ENCODE results near the gene CHGA. TPM values are rescaled to one million over a fixed set of nuclear protein-coding genes. Genes with fewer than 3 reads are reported as not detected.

Gene CHGA
- total RNA-seq, 6 experiments from 2014 or later, result not detected

- Mint-ChIP-seq H3K27me3 (ENCODE audit: insufficient read depth) (peaks cover 5% of the 10 kb centered on the region), H3K4me1 (ENCODE audit: low read depth) (peaks cover 8% of the 10 kb centered on the region), H3K27ac (no peak overlapping the region)
Observed at GRCh38 chr14:92934196-92935085, 11.5 kb downstream of the CHGA start.

GRCh38 chr14:92935446-92935845 lies 12.5 kb downstream of the CHGA start:
- Mint-ChIP-seq H3K4me3 (no peak overlapping the region), H3K9me3 (no peaks in the 10 kb centered on the region)
- TF ChIP-seq CTCF (IDR thresholded peaks at IDR 0.05), result no peak

More at GRCh38 chr14:92934196-92935085, 11.5 kb downstream of the CHGA start:
- DNase-seq, result no peak
- H3K4me3 Mint-ChIP-seq, result no peak overlapping the region
- H3K9me3 Mint-ChIP-seq, result no peaks in the 10 kb centered on the region
- no peaks in the 10 kb centered on the region for H3K36me3 Mint-ChIP-seq (ENCODE audit: low read depth)
- no peak for TF ChIP-seq CTCF (IDR thresholded peaks at IDR 0.05)

GRCh38 chr14:92936085-92936484 lies 13.1 kb downstream of the CHGA start:
- Mint-ChIP-seq H3K36me3 (ENCODE audit: low read depth) (no peaks in the 10 kb centered on the region), H3K4me3 (no peak overlapping the region), H3K27ac (no peak overlapping the region), H3K27me3 (ENCODE audit: insufficient read depth) (peaks cover 5% of the 10 kb centered on the region), H3K9me3 (no peaks in the 10 kb centered on the region), H3K4me1 (ENCODE audit: low read depth) (peaks cover 3% of the 10 kb centered on the region)
- no peak for TF ChIP-seq CTCF (IDR thresholded peaks at IDR 0.05)
- DNase-seq, result no peak

More at GRCh38 chr14:92935446-92935845, 12.5 kb downstream of the CHGA start:
- no peak overlapping the region for H3K27ac Mint-ChIP-seq
- no peak for DNase-seq
- H3K36me3 Mint-ChIP-seq (ENCODE audit: low read depth), result no peaks in the 10 kb centered on the region
- peaks cover 8% of the 10 kb centered on the region for H3K4me1 Mint-ChIP-seq (ENCODE audit: low read depth)
- H3K27me3 Mint-ChIP-seq (ENCODE audit: insufficient read depth), result peaks cover 5% of the 10 kb centered on the region

GRCh38 chr14:92937051-92937937 lies 14.3 kb downstream of the CHGA start:
- Mint-ChIP-seq H3K36me3 (ENCODE audit: low read depth) (no peaks in the 10 kb centered on the region), H3K27me3 (ENCODE audit: insufficient read depth) (peaks cover 7% of the 10 kb centered on the region), H3K9me3 (no peaks in the 10 kb centered on the region), H3K4me3 (no peak overlapping the region), H3K27ac (no peak overlapping the region), H3K4me1 (ENCODE audit: low read depth) (no peaks in the 10 kb centered on the region)
- no peak for DNase-seq
- TF ChIP-seq CTCF (IDR thresholded peaks at IDR 0.05), result no peak

- H3K4me1 Mint-ChIP-seq (ENCODE audit: low read depth), result no peaks in the 10 kb centered on the region
Observed at GRCh38 chr14:92938235-92938875, 15.4 kb downstream of the CHGA start.

More at GRCh38 chr14:92938235-92938875, 15.4 kb downstream of the CHGA start:
- Mint-ChIP-seq H3K36me3 (ENCODE audit: low read depth) (no peaks in the 10 kb centered on the region), H3K27me3 (ENCODE audit: insufficient read depth) (peaks cover 7% of the 10 kb centered on the region), H3K9me3 (no peaks in the 10 kb centered on the region), H3K27ac (no peak overlapping the region), H3K4me3 (no peak overlapping the region)
- no peak for DNase-seq
- TF ChIP-seq CTCF (IDR thresholded peaks at IDR 0.05), result no peak
